CD4-positive, alpha-beta memory T cell (primary cell): ENCODE measurements around the gene ABTB2. TPM values are rescaled to one million over a fixed set of nuclear protein-coding genes. Genes with fewer than 3 reads are reported as not detected.

ENCODE experiments used
- CTCF ChIA-PET: fragments of 350-600 bp; sonication (Branson Sonifier 250); formaldehyde crosslinking; loops from one replicate; lab custom pipeline; 2021; ENCODE audit warnings: inconsistent platforms; ENCODE audit not compliant: partially characterized antibody; lab: Charles Lee
- POLR2A ChIA-PET: fragments of 350-600 bp; sonication (Branson Sonifier 250); formaldehyde crosslinking; loops from one replicate; lab custom pipeline; 2021; ENCODE audit not compliant: partially characterized antibody; lab: Charles Lee
- DNase-seq, 5 donors: peaks; one replicate each; pipeline versions ENCODE4 v3.0.0 to v3.0.0-alpha.2; 2020 to 2022; ENCODE audit warnings: mixed read lengths in 1 of 5
- H3K27ac ChIP-seq: one replicate; pipeline ENCODE4 v1.7.0; 2013; ENCODE audit warnings: low read depth, low read length
- H3K27me3 ChIP-seq: 2 replicates; pipeline ENCODE4 v1.7.0; 2013; ENCODE audit warnings: mild to moderate bottlenecking, low read length, moderate library complexity; ENCODE audit not compliant: insufficient read depth
- H3K36me3 ChIP-seq: 2 replicates; pipeline ENCODE4 v1.7.0; 2013; ENCODE audit warnings: mild to moderate bottlenecking, low read length, moderate library complexity; ENCODE audit not compliant: insufficient read depth
- H3K4me1 ChIP-seq: 2 replicates; pipeline ENCODE4 v1.7.0; 2013; ENCODE audit warnings: mild to moderate bottlenecking, low read length, moderate library complexity; ENCODE audit not compliant: insufficient read depth
- H3K4me3 ChIP-seq, 2 donors: one replicate each; pipeline ENCODE4 v1.7.0; 2013; ENCODE audit warnings: low read length in 2 of 2, mild to moderate bottlenecking in 1 of 2
- H3K9me3 ChIP-seq, 2 donors: one replicate each; pipeline ENCODE4 v1.7.0; 2013; ENCODE audit warnings: low read length in 2 of 2, control low read depth in 1 of 2; ENCODE audit not compliant: control insufficient read depth in 1 of 2
- H3K27ac Mint-ChIP-seq, 7 donors: one replicate each; pipeline ENCODE4 v1.8.0; 2020 to 2021; ENCODE audit warnings: mixed read lengths in 7 of 7, mild to moderate bottlenecking in 6 of 7, inconsistent platforms in 3 of 7, moderate library complexity in 3 of 7
- H3K27me3 Mint-ChIP-seq, 2 donors: one replicate each; pipeline ENCODE4 v1.8.0; 2020 to 2021; ENCODE audit warnings: mixed read lengths in 2 of 2
- H3K36me3 Mint-ChIP-seq, 2 donors: one replicate each; pipeline ENCODE4 v1.8.0; 2020 to 2021; ENCODE audit warnings: mixed read lengths in 2 of 2, inconsistent platforms in 1 of 2, mild to moderate bottlenecking in 1 of 2
- H3K4me1 Mint-ChIP-seq, 4 donors: one replicate each; pipeline ENCODE4 v1.8.0; 2020 to 2021; ENCODE audit warnings: mixed read lengths in 4 of 4, mild to moderate bottlenecking in 1 of 4
- H3K4me3 Mint-ChIP-seq, 8 donors: one replicate each; pipeline ENCODE4 v1.8.0; 2020 to 2021; ENCODE audit warnings: mixed read lengths in 8 of 8, mild to moderate bottlenecking in 7 of 8, moderate library complexity in 6 of 8, inconsistent platforms in 3 of 8
- H3K9me3 Mint-ChIP-seq, 8 donors: one replicate each; pipeline ENCODE4 v1.8.0; 2020 to 2021; ENCODE audit warnings: mixed read lengths in 8 of 8, mild to moderate bottlenecking in 5 of 8, inconsistent platforms in 3 of 8, moderate library complexity in 1 of 8
- intact Hi-C: fragments of 100-400 bp; cut with micrococcal nuclease; formaldehyde crosslinking; loops from one replicate; pipeline ENCODE4 v1.15.1; 2023
- polyA plus RNA-seq, 2 donors: library from polyadenylated mRNA; unstranded; fragments of 300-500 nt; fragmentation: Illumina TruSeq; gene quantifications; one replicate each; pipeline ENCODE4 v1.2.3, GENCODE V29; 2021
- total RNA-seq, 2 experiments: library from RNA; stranded (reverse); gene quantifications; one replicate each; pipeline ENCODE4 v1.2.3, GENCODE V29; 2021

ABTB2 gene
- total and polyA plus RNA-seq, 4 experiments from 2014 or later, result 0.35 to 0.39 TPM; not detected in 2

DNA sequence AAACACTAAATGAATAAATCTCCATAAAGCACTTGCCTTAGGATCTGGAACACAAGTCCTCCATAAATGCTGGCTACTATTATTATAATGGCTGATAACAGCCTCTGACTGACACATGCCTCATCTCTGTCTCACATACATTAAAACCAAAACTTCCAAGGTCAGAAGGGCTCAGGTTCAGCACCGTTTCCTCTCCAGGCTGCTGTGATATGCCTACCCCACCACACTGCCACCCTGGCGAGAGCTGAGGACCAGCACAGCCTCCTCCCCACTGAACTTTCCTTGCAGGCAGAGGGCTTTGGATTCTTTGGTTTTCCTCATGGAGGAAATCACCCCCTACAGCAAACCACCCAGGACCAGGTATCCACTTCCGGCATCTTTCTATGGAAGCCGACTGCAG lies 112.8 kb downstream of the ABTB2 start:
- Histone ChIP-seq H3K27ac (no peak overlapping the region), H3K36me3 (no peaks in the 10 kb centered on the region), H3K9me3 (no peaks in the 10 kb centered on the region), H3K27me3 (no peaks in the 10 kb centered on the region), H3K4me1 (peaks cover 30% of the 10 kb centered on the region), H3K4me3 (no peak overlapping the region)
- intact Hi-C loops, result loop anchor here (5.0 kb wide), 1 partner anchor 508 kb away; the partner anchor contains the start of gene CD59
- Mint-ChIP-seq H3K9me3 (no peaks in the 10 kb centered on the region), H3K4me1 (peaks cover 24 to 49% (median 34%) of the 10 kb centered on the region in 4 donors), H3K27ac (peak overlapping the region in 2 of 7 donors; percentile 10 to 23), H3K36me3 (no peaks in the 10 kb centered on the region), H3K27me3 (peaks cover 0 to 3% of the 10 kb centered on the region in 2 donors), H3K4me3 (no peak overlapping the region)
- CTCF ChIA-PET, result no interaction called here
- POLR2A ChIA-PET, result interaction anchor here (1.6 kb wide), 1 partner anchor 10 kb away, joined by 6 read pairs; no protein-coding TSS in a partner anchor
- DNase-seq, result no peak

DNA sequence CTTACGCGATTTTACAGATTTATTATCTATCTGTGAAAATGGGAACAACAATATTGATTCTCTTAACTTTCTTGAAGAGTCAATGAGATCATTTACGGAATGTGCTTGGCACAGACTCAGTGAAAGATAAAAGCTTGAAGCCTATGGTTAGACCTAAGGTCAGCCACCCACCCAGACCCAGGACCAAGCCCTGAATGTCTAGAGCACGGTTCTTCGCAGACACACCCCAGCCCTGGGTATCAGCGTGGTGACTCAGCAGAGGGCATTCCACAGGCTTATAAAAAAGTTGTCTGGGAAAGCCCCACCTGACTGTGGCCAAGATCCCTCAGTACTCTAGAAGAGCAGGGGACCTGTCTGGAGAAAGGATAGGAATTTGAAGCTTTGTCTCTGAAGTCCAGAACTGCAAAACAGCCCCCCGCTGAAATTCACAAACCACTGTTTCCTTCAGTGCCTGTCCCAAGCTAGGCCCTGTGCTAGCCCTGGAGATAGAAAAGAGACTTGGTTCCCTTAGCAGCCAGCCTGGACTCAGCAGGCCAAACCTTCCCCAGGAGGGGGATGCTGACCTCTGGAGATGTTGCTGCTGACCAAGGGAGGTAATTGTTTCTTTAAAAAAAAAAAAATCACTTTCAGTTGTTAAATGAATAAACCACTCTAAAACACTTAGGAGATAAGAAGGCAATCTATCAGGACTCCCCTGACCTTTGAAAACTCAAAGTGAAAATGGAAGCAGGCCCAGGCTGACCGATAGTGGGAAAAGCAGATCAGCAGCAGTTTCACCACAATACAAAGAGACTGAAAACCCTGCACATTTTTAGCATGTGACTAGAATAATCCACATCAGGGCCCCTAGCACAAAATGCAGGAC lies 114.0 kb downstream of the ABTB2 start:
- Mint-ChIP-seq H3K4me1 (peaks cover 13 to 37% (median 22%) of the 10 kb centered on the region in 4 donors), H3K36me3 (no peaks in the 10 kb centered on the region), H3K27me3 (peaks cover 0 to 3% of the 10 kb centered on the region in 2 donors), H3K27ac (no peak overlapping the region), H3K9me3 (no peaks in the 10 kb centered on the region), H3K4me3 (no peak overlapping the region)
- DNase-seq, result no peak
- H3K36me3 ChIP-seq, result no peaks in the 10 kb centered on the region
- no peak overlapping the region for H3K4me3 ChIP-seq
- intact Hi-C loops, result no loop called here
- H3K4me1 ChIP-seq, result peaks cover 18% of the 10 kb centered on the region
- no peak overlapping the region for H3K27ac ChIP-seq
- ChIA-PET POLR2A (no interaction called here), CTCF (no interaction called here)
- H3K9me3 ChIP-seq, result no peaks in the 10 kb centered on the region
- no peaks in the 10 kb centered on the region for H3K27me3 ChIP-seq

DNA sequence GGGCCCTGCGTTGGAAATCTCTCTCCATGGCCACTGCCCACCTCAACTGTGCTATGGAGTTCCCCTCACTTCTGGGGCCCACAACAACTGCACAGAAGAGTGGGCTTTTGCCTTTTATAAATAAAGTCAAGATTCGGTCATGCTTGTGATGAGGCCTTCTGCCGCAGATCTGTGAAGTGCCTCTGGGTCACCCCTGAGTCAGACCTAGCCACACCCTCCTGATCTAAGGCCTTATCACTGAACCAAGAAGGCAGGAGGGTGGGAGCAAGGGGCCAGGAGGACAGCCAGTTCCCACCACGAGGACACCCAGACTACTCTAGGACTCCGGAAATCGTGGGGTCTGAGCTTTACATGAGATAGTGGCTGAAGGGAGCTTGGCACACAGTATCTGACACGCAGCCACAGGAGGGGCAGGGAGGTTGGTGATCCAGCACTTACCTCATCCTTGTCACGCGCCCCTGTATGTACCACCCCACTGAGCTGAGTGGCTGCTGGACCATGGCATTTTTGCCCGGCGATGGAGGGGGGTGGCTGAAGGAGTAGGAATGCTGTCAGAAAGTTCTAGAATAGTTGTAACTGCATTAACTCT lies 115.7 kb downstream of the ABTB2 start:
- Histone ChIP-seq H3K36me3 (no peaks in the 10 kb centered on the region), H3K27me3 (no peaks in the 10 kb centered on the region), H3K9me3 (no peaks in the 10 kb centered on the region), H3K4me1 (peaks cover 1% of the 10 kb centered on the region), H3K4me3 (no peak overlapping the region), H3K27ac (no peak overlapping the region)
- Mint-ChIP-seq H3K9me3 (peaks cover 0 to 2% (median 0%) of the 10 kb centered on the region in 8 donors), H3K4me1 (peaks cover under 1 to 20% (median 8%) of the 10 kb centered on the region in 4 donors), H3K27me3 (no peaks in the 10 kb centered on the region), H3K36me3 (no peaks in the 10 kb centered on the region), H3K27ac (peak overlapping the region in 1 of 7 donors; percentile 62), H3K4me3 (no peak overlapping the region)
- intact Hi-C loops, result no loop called here
- ChIA-PET POLR2A (no interaction called here), CTCF (no interaction called here)
- no peak for DNase-seq

DNA sequence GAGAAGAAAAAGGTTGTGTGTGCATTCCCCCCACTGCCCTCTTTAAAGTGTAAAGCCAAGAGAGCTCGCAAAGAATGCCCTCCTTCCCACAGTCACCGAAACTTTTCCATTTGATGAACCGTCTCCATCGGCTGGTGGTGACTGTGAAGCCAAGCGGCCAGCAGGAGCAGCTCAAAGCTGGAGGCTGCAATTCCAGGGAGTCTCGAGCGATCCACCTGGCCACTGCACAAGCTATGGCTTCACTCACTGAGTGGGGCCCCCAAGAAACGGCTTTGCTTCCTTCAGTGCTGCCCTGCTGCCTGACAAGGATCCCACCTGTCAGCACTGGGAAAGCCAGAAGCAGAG lies 117.7 kb downstream of the ABTB2 start:
- Histone ChIP-seq H3K36me3 (no peaks in the 10 kb centered on the region), H3K27me3 (no peaks in the 10 kb centered on the region), H3K4me3 (no peak overlapping the region), H3K9me3 (no peaks in the 10 kb centered on the region), H3K27ac (no peak overlapping the region), H3K4me1 (peaks cover 9% of the 10 kb centered on the region)
- Mint-ChIP-seq H3K9me3 (peaks cover 0 to 2% (median 0%) of the 10 kb centered on the region in 8 donors), H3K27ac (peak overlapping the region in 1 of 7 donors; percentile 70), H3K4me3 (no peak overlapping the region), H3K4me1 (peaks cover 6 to 31% (median 10%) of the 10 kb centered on the region in 4 donors), H3K36me3 (no peaks in the 10 kb centered on the region), H3K27me3 (peaks cover 0 to 4% of the 10 kb centered on the region in 2 donors)
- intact Hi-C loops, result no loop called here
- DNase-seq, result no peak
- ChIA-PET POLR2A (no interaction called here), CTCF (interaction anchor here (1.9 kb wide), 1 partner anchor 9 kb away, joined by 6 read pairs; no protein-coding TSS in a partner anchor)

DNA sequence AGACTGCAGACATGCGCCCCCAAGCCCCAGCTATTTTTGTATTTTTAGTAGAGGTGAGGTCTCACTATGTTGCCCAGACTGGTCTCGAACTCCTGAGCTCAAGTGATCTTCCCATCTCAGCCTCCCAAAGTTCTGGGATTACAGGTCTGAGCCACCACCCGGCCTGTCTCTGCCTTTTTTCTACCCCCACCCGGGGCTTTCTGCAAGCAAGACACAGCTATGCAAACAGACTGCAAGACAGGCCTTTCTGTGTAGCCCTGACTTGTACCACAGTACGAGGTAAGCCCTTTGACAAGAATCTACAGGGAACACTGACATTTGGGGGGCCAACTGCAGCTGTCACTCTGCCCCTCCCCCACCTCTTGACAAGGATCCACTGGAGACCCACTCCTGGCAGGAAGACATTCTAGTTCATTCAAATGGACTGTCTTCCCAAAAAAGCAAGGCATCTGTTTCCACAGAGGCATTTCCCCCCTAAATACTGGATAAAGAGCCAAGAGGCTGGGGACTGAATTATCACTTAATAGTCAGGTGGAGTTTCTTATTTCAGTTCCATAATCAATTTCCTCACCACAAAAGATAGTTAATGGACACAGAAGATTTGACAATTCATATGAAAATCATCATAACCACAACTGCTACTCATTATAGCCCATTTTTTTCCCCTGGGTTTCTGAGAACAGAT lies 118.2 kb downstream of the ABTB2 start:
- no peaks in the 10 kb centered on the region for H3K9me3 ChIP-seq
- no peaks in the 10 kb centered on the region for H3K36me3 Mint-ChIP-seq
- peaks cover 0 to 4% of the 10 kb centered on the region in 2 donors for H3K27me3 Mint-ChIP-seq
- H3K27ac ChIP-seq, result no peak overlapping the region
- H3K4me3 Mint-ChIP-seq, result no peak overlapping the region
- ChIA-PET CTCF (interaction anchor here (1.3 to 1.9 kb wide), 2 partner anchors 8 to 10 kb away, joined by 6 to 7 read pairs; no protein-coding TSS in a partner anchor), POLR2A (no interaction called here)
- no peaks in the 10 kb centered on the region for H3K36me3 ChIP-seq
- no peak for DNase-seq
- peaks cover 0 to 2% (median 0%) of the 10 kb centered on the region in 8 donors for H3K9me3 Mint-ChIP-seq
- peak overlapping the region in 1 of 7 donors; percentile 70 for H3K27ac Mint-ChIP-seq
- peaks cover 12% of the 10 kb centered on the region for H3K4me1 ChIP-seq
- peaks cover 7 to 29% (median 12%) of the 10 kb centered on the region in 4 donors for H3K4me1 Mint-ChIP-seq
- H3K4me3 ChIP-seq, result no peak overlapping the region
- no peaks in the 10 kb centered on the region for H3K27me3 ChIP-seq
- intact Hi-C loops, result no loop called here

DNA sequence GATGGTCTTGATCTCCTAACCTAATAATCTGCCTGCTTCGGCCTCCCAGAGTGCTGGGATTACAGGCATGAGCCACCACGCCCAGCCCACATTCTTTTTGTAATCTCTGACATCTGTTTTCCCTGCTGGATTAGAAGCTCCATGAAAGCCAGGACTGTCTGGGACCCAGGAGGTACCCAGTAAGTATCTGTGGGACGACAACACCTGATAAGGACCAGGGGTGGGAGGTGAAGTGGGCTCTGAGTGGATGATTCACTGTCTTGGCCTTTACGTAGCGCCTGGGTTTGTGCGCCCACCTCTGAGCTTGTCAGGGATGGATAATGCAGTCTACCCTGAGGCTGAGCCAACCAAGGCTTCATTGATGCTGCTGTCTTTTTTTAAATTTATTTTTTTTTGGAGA lies 118.8 kb downstream of the ABTB2 start:
- peaks cover 18% of the 10 kb centered on the region for H3K4me1 ChIP-seq
- Mint-ChIP-seq H3K27me3 (peaks cover 0 to 4% of the 10 kb centered on the region in 2 donors), H3K4me1 (peaks cover 9 to 29% (median 16%) of the 10 kb centered on the region in 4 donors), H3K9me3 (peaks cover 0 to 2% (median 0%) of the 10 kb centered on the region in 8 donors), H3K27ac (peak overlapping the region in 1 of 7 donors; percentile 31), H3K4me3 (no peak overlapping the region), H3K36me3 (no peaks in the 10 kb centered on the region)
- intact Hi-C loops, result no loop called here
- ChIA-PET CTCF (interaction anchor here (1.3 kb wide), 1 partner anchor 9 kb away, joined by 7 read pairs; no protein-coding TSS in a partner anchor), POLR2A (no interaction called here)
- H3K27ac ChIP-seq, result no peak overlapping the region
- no peaks in the 10 kb centered on the region for H3K27me3 ChIP-seq
- no peak for DNase-seq
- no peak overlapping the region for H3K4me3 ChIP-seq
- H3K36me3 ChIP-seq, result no peaks in the 10 kb centered on the region
- H3K9me3 ChIP-seq, result no peaks in the 10 kb centered on the region
